ENCODE results near the gene DEDD2. TPM values are rescaled to one million over a fixed set of nuclear protein-coding genes. Genes with fewer than 3 reads are reported as not detected.

Gene DEDD2
- total RNA-seq, 3 donors from 2014 or later (not counting 1 experiment from before 2014, with no cell fraction given) = 83.2 to 110 (median 83.7) TPM

GRCh38 chr19:42241279-42241678 lies 23.8 kb upstream of the DEDD2 start:
- H3K36me3 ChIP-seq (ENCODE audit: control insufficient read depth, insufficient read depth, low read length) = peaks cover 25% of the 10 kb centered on the region
- H3K27ac ChIP-seq (ENCODE audit: low read length) = peak overlapping the region; percentile 63
- Mint-ChIP-seq H3K27me3 (ENCODE audit: low read depth in 2 of 2) (no peaks in the 10 kb centered on the region), H3K4me3 (peak overlapping the region; percentile 85), H3K9me3 (no peaks in the 10 kb centered on the region), H3K36me3 (no peaks in the 10 kb centered on the region), H3K27ac (peak overlapping the region; percentile 93 to 98), H3K4me1 (peaks cover 53 to 67% of the 10 kb centered on the region in 2 donors)
- H3K27me3 ChIP-seq (ENCODE audit: control insufficient read depth, insufficient read depth, low read length) = no peaks in the 10 kb centered on the region
- DNase-seq (no peak), ATAC-seq (no peak)
- peaks cover 44% of the 10 kb centered on the region for H3K4me1 ChIP-seq (ENCODE audit: control insufficient read depth, insufficient read depth, low read length)
- no peaks in the 10 kb centered on the region for H3K9me3 ChIP-seq (ENCODE audit: control insufficient read depth, insufficient read depth, low read length)
- 97% methylated on average over 3 of the region's 3 CpGs for WGBS (ENCODE audit: insufficient coverage)
- intact Hi-C loops (cut with micrococcal nuclease) = no loop called here
- no peak for TF ChIP-seq CTCF (IDR thresholded peaks at IDR 0.05)
- H3K4me3 ChIP-seq (ENCODE audit: low read length) = peak overlapping the region; percentile 55

- no peak overlapping the region for H3K4me3 Mint-ChIP-seq
- no peak for ATAC-seq
- H3K9me3 Mint-ChIP-seq = no peaks in the 10 kb centered on the region
- H3K36me3 Mint-ChIP-seq = no peaks in the 10 kb centered on the region
- DNase-seq = no peak
- H3K27ac ChIP-seq (ENCODE audit: low read length) = no peak overlapping the region
- H3K27ac Mint-ChIP-seq = peak overlapping the region; percentile 43 to 98
- WGBS (ENCODE audit: insufficient coverage) = 96% methylated on average over 10 of the region's 10 CpGs
- H3K27me3 Mint-ChIP-seq (ENCODE audit: low read depth in 2 of 2) = no peaks in the 10 kb centered on the region
- peaks cover 38% of the 10 kb centered on the region for H3K36me3 ChIP-seq (ENCODE audit: control insufficient read depth, insufficient read depth, low read length)
- no peaks in the 10 kb centered on the region for H3K9me3 ChIP-seq (ENCODE audit: control insufficient read depth, insufficient read depth, low read length)
- peaks cover 54 to 62% of the 10 kb centered on the region in 2 donors for H3K4me1 Mint-ChIP-seq
- H3K4me1 ChIP-seq (ENCODE audit: control insufficient read depth, insufficient read depth, low read length) = peaks cover 38% of the 10 kb centered on the region
- intact Hi-C loops (cut with micrococcal nuclease) = no loop called here
- no peak for TF ChIP-seq CTCF (IDR thresholded peaks at IDR 0.05)
- no peaks in the 10 kb centered on the region for H3K27me3 ChIP-seq (ENCODE audit: control insufficient read depth, insufficient read depth, low read length)
- no peak overlapping the region for H3K4me3 ChIP-seq (ENCODE audit: low read length)
Measured at GRCh38 chr19:42239544-42240220, 22.2 kb upstream of the DEDD2 start.

- H3K27ac Mint-ChIP-seq = peak overlapping the region in 1 of 2 donors; percentile 49
- intact Hi-C loops (cut with micrococcal nuclease) = no loop called here
- no peak for DNase-seq
- ATAC-seq = no peak
- no peak for TF ChIP-seq CTCF (IDR thresholded peaks at IDR 0.05)
- 82% methylated on average over 5 of the region's 5 CpGs for WGBS (ENCODE audit: insufficient coverage)
- no peaks in the 10 kb centered on the region for H3K9me3 ChIP-seq (ENCODE audit: control insufficient read depth, insufficient read depth, low read length)
- H3K4me3 ChIP-seq (ENCODE audit: low read length) = no peak overlapping the region
- no peak overlapping the region for H3K27ac ChIP-seq (ENCODE audit: low read length)
- H3K36me3 Mint-ChIP-seq = no peaks in the 10 kb centered on the region
- no peaks in the 10 kb centered on the region for H3K27me3 Mint-ChIP-seq (ENCODE audit: low read depth in 2 of 2)
- peaks cover 7% of the 10 kb centered on the region for H3K4me1 ChIP-seq (ENCODE audit: control insufficient read depth, insufficient read depth, low read length)
- H3K36me3 ChIP-seq (ENCODE audit: control insufficient read depth, insufficient read depth, low read length) = peaks cover 76% of the 10 kb centered on the region
- no peak overlapping the region for H3K4me3 Mint-ChIP-seq
- H3K9me3 Mint-ChIP-seq = no peaks in the 10 kb centered on the region
- H3K27me3 ChIP-seq (ENCODE audit: control insufficient read depth, insufficient read depth, low read length) = no peaks in the 10 kb centered on the region
- H3K4me1 Mint-ChIP-seq = peaks cover 26 to 32% of the 10 kb centered on the region in 2 donors
Measured at GRCh38 chr19:42235181-42235580, 17.7 kb upstream of the DEDD2 start.

GRCh38 chr19:42234364-42234763 lies 16.9 kb upstream of the DEDD2 start:
- H3K36me3 ChIP-seq (ENCODE audit: control insufficient read depth, insufficient read depth, low read length) = peaks cover 74% of the 10 kb centered on the region
- H3K27ac ChIP-seq (ENCODE audit: low read length) = no peak overlapping the region
- no peak for TF ChIP-seq CTCF (IDR thresholded peaks at IDR 0.05)
- no peak for ATAC-seq
- DNase-seq = no peak
- H3K27me3 ChIP-seq (ENCODE audit: control insufficient read depth, insufficient read depth, low read length) = no peaks in the 10 kb centered on the region
- H3K4me3 ChIP-seq (ENCODE audit: low read length) = no peak overlapping the region
- H3K4me1 ChIP-seq (ENCODE audit: control insufficient read depth, insufficient read depth, low read length) = peaks cover 2% of the 10 kb centered on the region
- intact Hi-C loops (cut with micrococcal nuclease) = no loop called here
- Mint-ChIP-seq H3K36me3 (no peaks in the 10 kb centered on the region), H3K27me3 (ENCODE audit: low read depth in 2 of 2) (no peaks in the 10 kb centered on the region), H3K4me1 (peaks cover 20 to 31% of the 10 kb centered on the region in 2 donors), H3K4me3 (no peak overlapping the region), H3K27ac (peak overlapping the region in 1 of 2 donors; percentile 66), H3K9me3 (no peaks in the 10 kb centered on the region)
- H3K9me3 ChIP-seq (ENCODE audit: control insufficient read depth, insufficient read depth, low read length) = no peaks in the 10 kb centered on the region
- 98% methylated on average over 11 of the region's 11 CpGs for WGBS (ENCODE audit: insufficient coverage)

All from natural killer cell (primary cell).